Measurements from ENCODE around the gene CD1D.

CD1D gene

DNA sequence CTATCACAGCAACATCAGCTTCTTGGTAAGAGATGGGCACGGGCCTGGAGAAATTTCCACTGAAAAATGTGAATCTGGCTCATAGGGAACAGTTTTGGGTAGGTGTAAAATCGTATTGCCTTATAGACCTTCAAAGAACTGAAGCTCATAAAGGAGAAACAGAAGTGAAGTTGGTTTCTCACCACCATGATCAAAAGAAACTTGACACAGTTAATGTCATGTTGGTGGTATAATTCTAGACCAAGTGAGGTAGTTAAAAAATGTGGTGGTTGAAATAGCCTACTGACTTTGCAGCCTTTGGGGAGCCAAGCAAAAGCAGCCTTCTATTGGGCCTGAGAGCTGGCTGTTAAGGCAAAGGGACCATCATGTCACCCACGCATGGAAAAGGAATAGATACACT lies 8.9 kb downstream of the CD1D start:
- Histone ChIP-seq H3K4me3 (ENCODE audit: insufficient read depth, low read length, poor library complexity, severe bottlenecking) (no peak overlapping the region), H2AFZ (ENCODE audit: low read depth, low read length, severe bottlenecking) (no peak overlapping the region), H3K27ac (ENCODE audit: low read depth, low read length) (no peak overlapping the region), H3K79me2 (ENCODE audit: insufficient read depth, low read length) (no peaks in the 10 kb centered on the region), H4K20me1 (ENCODE audit: low read depth, low read length) (no peaks in the 10 kb centered on the region), H3K9me2 (replicated peaks; ENCODE audit: insufficient read depth, low read length) (no peaks in the 10 kb centered on the region), H3K36me3 (ENCODE audit: low read length) (no peaks in the 10 kb centered on the region), H3K27me3 (ENCODE audit: low read length) (no peaks in the 10 kb centered on the region), H3K9me3 (ENCODE audit: insufficient read depth, low read length) (no peaks in the 10 kb centered on the region), H3K4me2 (ENCODE audit: low read depth, low read length, poor library complexity, severe bottlenecking) (no peak overlapping the region), H3K9ac (ENCODE audit: low read length) (no peak overlapping the region), H3F3A (ENCODE audit: insufficient read depth) (no peaks in the 10 kb centered on the region)
- no peak for TF ChIP-seq EZH2phosphoT487 (conservative IDR thresholded peaks at IDR 0.05; ENCODE audit: low read length)
- TF ChIP-seq, protein P1, sequence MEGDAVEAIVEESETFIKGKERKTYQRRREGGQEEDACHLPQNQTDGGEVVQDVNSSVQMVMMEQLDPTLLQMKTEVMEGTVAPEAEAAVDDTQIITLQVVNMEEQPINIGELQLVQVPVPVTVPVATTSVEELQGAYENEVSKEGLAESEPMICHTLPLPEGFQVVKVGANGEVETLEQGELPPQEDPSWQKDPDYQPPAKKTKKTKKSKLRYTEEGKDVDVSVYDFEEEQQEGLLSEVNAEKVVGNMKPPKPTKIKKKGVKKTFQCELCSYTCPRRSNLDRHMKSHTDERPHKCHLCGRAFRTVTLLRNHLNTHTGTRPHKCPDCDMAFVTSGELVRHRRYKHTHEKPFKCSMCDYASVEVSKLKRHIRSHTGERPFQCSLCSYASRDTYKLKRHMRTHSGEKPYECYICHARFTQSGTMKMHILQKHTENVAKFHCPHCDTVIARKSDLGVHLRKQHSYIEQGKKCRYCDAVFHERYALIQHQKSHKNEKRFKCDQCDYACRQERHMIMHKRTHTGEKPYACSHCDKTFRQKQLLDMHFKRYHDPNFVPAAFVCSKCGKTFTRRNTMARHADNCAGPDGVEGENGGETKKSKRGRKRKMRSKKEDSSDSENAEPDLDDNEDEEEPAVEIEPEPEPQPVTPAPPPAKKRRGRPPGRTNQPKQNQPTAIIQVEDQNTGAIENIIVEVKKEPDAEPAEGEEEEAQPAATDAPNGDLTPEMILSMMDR (IDR thresholded peaks at IDR 0.05; ENCODE audit: insufficient read depth, low read length, poor library complexity, severe bottlenecking) = no peak

DNA sequence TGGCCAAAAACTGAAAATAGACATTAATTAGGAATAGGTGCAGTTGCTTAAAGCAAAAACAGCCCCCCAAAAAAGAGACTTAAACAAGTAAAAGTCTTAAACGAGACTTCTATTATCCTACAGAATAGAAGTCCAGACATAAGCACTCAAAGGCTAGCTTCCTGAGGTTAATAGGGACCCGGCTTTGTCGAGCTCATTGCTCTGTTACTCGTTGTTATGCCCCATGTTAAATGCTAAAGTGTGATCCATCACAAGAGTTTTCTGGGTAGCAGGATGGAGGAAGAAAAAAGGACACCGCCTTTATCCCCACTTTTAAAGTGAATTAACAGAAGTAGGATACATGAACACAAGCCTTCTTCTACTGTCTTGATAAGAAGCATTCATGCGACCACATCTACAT lies 10.6 kb downstream of the CD1D start:
- Histone ChIP-seq H3F3A (ENCODE audit: insufficient read depth) (no peaks in the 10 kb centered on the region), H3K27ac (ENCODE audit: low read depth, low read length) (no peak overlapping the region), H3K4me2 (ENCODE audit: low read depth, low read length, poor library complexity, severe bottlenecking) (no peak overlapping the region), H3K36me3 (ENCODE audit: low read length) (no peaks in the 10 kb centered on the region), H3K9me2 (replicated peaks; ENCODE audit: insufficient read depth, low read length) (no peaks in the 10 kb centered on the region), H3K9me3 (ENCODE audit: insufficient read depth, low read length) (no peaks in the 10 kb centered on the region), H4K20me1 (ENCODE audit: low read depth, low read length) (no peaks in the 10 kb centered on the region), H3K9ac (ENCODE audit: low read length) (no peak overlapping the region), H3K4me3 (ENCODE audit: insufficient read depth, low read length, poor library complexity, severe bottlenecking) (no peak overlapping the region), H2AFZ (ENCODE audit: low read depth, low read length, severe bottlenecking) (no peak overlapping the region), H3K27me3 (ENCODE audit: low read length) (no peaks in the 10 kb centered on the region), H3K79me2 (ENCODE audit: insufficient read depth, low read length) (no peaks in the 10 kb centered on the region)
- TF ChIP-seq, protein P1 (IDR thresholded peaks at IDR 0.05; ENCODE audit: insufficient read depth, low read length, poor library complexity, severe bottlenecking) = no peak
- no peak for TF ChIP-seq EZH2phosphoT487 (conservative IDR thresholded peaks at IDR 0.05; ENCODE audit: low read length)

DNA sequence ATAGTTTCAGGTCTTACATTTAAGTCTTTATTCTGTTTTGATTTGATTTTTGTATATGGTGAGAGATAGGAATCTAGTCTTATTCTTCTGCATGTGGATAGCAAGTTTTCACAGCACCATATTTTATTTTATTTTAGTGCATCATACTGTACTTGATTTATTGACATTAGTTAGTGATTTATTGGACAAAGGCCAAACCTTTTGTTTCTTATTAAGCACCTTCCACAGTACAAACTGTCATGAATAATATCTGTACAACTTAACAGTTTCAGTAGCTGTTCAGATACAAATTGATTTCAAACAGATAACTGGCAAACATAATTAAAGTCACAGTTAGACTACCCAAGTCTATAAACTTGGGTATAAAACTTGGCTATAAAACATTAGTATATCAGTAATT lies 15.8 kb downstream of the CD1D start:
- H3K9me2 ChIP-seq (replicated peaks; ENCODE audit: insufficient read depth, low read length) = no peaks in the 10 kb centered on the region
- H3K36me3 ChIP-seq (ENCODE audit: low read length) = no peaks in the 10 kb centered on the region
- no peak overlapping the region for H3K27ac ChIP-seq (ENCODE audit: low read depth, low read length)
- no peak overlapping the region for H3K4me3 ChIP-seq (ENCODE audit: insufficient read depth, low read length, poor library complexity, severe bottlenecking)
- no peaks in the 10 kb centered on the region for H4K20me1 ChIP-seq (ENCODE audit: low read depth, low read length)
- no peaks in the 10 kb centered on the region for H3F3A ChIP-seq (ENCODE audit: insufficient read depth)
- no peaks in the 10 kb centered on the region for H3K79me2 ChIP-seq (ENCODE audit: insufficient read depth, low read length)
- H3K27me3 ChIP-seq (ENCODE audit: low read length) = no peaks in the 10 kb centered on the region
- no peak overlapping the region for H3K4me2 ChIP-seq (ENCODE audit: low read depth, low read length, poor library complexity, severe bottlenecking)
- H2AFZ ChIP-seq (ENCODE audit: low read depth, low read length, severe bottlenecking) = no peak overlapping the region
- H3K9ac ChIP-seq (ENCODE audit: low read length) = no peak overlapping the region
- TF ChIP-seq, protein P1 (IDR thresholded peaks at IDR 0.05; ENCODE audit: insufficient read depth, low read length, poor library complexity, severe bottlenecking) = no peak
- TF ChIP-seq EZH2phosphoT487 (conservative IDR thresholded peaks at IDR 0.05; ENCODE audit: low read length) = no peak
- no peaks in the 10 kb centered on the region for H3K9me3 ChIP-seq (ENCODE audit: insufficient read depth, low read length)

Measured in SU-DHL-6 (cell line).